NCI-H748 (cell line): ENCODE measurements around the gene HLF.

Source experiments
- DNase-seq: peaks from one replicate; lab custom pipeline; 2025; ENCODE audit not compliant: unreplicated experiment; lab: John Stamatoyannopoulos, UW

Gene HLF

GRCh38 chr17:55289978-55290377, 25.2 kb downstream of the HLF start:
- DNase-seq = no peak

DNA sequence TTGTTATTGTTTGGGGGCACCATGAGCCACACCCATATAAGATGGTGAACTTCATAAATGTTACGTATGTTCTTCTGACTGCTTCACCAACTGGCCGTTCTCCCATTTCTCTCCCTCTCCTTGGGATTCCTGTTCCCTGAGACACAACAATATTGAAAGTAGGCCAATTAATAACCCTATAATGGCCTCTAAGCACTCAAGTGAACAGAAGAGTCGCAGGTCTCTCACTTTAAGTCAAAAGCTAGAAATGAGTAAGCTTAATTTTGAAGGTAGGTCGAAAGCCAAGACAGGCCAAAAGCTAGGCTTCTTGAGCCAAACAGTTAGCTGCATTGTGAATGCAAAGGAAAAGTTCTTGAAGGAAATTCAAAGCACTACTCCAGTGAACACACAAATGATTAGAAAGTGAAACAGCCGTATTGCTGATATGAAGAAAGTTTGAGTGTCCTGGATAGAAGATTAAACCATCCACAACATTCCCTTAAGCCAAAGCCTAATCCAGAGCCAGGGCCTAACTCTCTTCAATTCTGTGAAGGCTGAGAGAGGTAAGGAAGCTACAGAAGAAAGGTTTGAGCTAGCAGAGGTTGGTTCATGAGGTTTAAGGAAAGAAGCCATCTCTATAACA, 25.8 kb downstream of the HLF start:
- DNase-seq = no peak

DNA sequence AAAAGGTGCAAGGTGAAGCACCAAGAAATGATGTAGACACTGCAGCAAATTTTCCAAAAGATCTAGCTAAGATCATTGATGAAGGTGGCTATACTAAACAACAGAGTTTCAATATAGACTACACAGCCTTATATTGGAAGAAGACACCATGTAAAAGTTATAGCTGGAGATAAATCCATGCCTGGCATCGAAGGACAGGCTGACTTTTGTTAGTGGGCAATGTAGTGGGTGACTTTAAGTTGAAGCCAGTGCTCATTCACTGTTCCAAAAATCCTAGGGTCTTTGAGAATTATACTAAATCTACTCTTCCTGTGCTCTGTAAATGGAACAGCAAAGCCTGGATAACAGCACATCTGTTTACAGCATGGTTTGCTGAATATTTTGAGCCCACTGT, 26.4 kb downstream of the HLF start:
- no peak for DNase-seq

GRCh38 chr17:55292094-55292493, 27.3 kb downstream of the HLF start:
- DNase-seq = no peak

DNA sequence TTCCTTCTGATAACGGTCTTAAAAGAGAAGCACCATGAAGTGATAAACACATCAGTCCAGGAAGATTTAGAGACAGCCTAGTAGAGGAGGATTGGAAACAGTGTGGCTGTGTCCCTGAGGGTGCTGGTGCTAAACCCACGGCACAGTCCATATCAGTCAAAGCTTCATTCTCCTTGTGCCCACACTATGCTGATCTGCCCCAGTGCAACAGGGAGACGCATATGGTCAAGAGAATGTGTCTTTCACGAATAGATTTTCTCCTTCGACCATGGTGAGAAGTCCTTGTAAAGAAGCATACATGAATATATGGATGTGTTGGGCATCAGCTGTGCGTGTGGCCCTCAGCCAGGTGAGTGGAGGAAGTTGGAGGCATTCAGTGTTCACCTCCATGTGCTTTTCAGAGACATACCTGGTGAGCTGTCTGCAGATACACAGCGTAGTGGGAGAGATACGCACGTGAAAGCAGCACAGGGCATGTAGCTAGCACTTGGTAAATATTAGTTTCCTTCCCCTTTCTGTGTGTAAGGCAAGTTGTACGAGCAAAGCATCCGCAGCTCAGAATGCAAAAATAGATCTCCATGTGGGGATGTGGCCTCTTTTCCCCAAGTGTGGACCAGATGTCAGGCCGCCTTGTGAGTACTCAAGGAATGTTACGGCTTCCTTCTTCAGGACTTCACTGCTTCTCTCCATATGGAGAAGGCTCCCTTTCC, 29.4 kb downstream of the HLF start:
- no peak for DNase-seq

DNA sequence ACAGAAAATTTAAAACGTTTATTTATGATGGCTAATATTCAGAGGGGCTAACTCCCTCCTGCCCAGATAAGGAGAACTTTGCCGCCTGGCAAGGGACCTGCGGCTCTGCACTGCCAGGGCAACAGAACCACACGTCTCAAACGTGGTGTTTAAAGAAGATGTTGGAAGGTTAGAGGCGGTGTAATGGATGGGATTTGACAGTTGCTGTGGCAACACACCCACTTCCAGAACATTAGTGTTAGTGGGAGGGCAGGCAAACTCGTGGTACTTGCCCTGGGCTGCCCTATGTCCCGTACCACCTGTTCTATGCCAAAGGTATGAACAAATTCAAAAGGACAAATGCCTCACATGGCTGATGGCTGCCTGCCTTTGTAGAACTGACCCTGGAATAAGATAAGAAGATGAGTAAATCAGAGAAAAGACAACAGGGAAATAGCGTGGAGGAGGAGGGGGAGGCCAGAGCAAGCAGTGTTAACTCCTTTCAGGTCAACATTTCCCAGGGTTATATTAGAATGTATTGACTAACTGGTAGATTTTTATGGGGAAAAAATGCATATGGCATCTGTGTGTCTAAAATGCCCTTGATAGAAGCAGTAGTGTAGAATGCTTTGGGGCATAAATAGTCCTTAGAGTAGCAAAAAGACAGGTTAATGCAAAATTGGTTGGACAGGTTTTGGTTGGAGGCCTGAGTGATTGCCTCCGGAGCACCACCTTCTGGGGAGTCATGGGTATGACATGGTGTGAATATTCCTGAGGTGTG, 30.8 kb downstream of the HLF start:
- DNase-seq = peak; percentile 27

DNA sequence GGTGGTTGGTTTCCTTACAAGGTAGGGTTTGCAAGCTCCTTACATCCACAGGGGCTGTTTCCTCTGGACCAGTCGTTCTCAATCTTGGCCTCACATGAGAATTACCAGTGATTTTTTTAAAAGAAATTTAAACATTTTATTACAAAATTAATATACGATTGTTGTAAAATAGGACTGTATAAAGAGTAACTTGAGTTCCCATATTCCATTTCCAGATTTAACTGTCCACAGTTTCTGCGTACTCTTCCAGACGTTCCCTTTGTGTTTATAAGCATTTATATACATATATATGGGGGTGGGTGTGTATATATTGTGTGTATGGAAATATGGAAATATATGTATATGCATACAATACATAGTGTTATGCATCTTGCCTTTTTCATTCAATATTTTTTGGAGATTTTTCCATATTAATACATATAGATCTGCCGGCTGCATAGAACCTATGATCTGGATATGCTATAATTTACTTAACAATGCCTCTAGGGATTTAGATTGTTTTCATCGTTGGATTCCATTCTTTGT, 31.5 kb downstream of the HLF start:
- DNase-seq = no peak

DNA sequence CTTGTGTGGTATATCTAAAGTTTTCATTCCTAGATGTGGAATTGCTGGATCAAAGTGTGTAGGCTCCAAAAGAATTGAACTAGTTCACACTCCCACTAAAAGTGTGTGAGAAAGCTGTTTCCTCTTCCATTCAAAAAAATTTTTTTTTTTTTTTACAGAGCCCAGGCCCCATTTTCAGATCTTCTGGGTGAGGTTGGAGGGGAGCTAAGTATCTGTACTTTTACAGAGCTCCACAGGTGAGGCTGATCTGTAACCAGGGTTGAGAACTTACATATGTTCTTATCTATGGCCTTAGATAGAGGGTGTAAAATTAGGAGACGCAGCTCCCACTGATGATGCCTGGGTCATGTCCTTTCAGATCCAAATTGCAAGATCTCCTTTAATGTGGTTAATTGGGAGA, 31.9 kb downstream of the HLF start:
- no peak for DNase-seq

DNA sequence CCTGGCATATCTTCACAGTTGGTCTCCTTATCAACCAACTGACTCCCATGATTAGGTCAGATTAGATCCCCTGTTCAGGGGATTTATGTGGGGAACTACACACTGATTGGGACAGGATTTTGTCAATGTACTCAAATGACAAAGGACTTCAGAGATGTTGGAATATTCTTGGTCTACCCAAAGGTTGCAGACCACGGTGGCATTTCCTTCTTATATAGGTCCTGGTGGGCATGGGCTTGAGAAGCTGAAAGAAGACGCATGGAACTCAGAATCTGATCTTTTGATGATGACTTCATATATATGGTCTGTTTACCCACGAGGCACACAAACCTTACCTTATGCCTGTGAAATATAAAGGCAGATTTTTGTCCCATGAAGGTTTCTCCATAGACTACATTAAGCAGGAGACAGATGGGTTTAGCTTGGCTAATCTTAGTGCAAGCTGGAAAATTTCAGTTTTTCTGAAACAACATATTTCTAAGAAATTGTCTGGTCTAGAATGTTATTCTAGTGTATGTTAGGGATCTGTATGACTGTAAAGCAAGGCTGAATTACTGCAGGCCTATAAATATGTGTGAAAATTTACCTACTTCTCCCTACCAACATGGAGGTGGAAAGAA, 33.5 kb downstream of the HLF start:
- DNase-seq = no peak

GRCh38 chr17:55299162-55299838, 34.5 kb downstream of the HLF start:
- DNase-seq = no peak

DNA sequence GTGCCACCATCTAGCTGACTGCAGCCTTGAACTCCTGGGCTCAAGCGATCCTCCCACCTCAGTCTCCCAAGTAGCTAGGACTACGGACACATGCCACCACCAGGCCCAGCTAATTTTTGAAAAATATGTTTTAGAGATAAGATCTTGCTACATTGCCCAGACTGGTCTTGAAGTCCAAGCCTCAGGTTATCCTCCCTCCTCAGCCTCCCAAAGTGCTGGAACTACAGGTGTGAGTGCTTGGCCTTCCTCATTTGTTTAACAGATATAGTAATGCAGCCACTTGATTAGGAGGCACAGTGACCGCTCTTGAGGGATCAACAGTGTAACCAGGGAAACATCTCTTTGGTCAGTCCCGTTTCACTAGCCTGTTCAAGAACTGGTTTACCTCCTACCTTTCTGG, 35.1 kb downstream of the HLF start:
- no peak for DNase-seq

- no peak for DNase-seq
Measured at GRCh38 chr17:55300479-55301290, 35.9 kb downstream of the HLF start.

- DNase-seq = no peak
Measured at GRCh38 chr17:55301521-55302406, 37.0 kb downstream of the HLF start.

- DNase-seq = no peak
Measured at GRCh38 chr17:55302407-55302787, 37.6 kb downstream of the HLF start.

GRCh38 chr17:55303008-55303493, 38.3 kb downstream of the HLF start:
- no peak for DNase-seq

DNA sequence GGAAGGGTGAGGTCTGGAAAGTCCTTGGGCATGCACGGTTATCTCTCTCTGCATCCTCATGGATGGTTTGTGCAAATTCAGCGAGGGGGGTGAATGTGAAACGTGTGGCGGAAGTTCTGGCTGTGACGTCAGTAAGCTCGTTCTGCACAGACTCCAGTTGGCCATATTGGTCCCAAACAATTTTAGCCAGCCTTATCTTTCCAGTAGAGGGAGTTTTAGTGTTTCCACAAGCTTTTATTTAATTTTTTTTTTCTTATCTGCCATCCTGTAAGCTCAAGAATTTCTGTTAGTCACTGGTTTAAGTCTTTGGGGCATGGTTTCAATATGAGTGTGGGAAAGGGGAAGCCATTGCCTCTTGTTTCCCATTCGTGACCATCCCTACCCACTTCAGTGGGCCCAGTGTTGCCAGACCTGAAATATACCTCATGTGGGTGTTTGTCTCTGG, 39.0 kb downstream of the HLF start:
- no peak for DNase-seq

DNA sequence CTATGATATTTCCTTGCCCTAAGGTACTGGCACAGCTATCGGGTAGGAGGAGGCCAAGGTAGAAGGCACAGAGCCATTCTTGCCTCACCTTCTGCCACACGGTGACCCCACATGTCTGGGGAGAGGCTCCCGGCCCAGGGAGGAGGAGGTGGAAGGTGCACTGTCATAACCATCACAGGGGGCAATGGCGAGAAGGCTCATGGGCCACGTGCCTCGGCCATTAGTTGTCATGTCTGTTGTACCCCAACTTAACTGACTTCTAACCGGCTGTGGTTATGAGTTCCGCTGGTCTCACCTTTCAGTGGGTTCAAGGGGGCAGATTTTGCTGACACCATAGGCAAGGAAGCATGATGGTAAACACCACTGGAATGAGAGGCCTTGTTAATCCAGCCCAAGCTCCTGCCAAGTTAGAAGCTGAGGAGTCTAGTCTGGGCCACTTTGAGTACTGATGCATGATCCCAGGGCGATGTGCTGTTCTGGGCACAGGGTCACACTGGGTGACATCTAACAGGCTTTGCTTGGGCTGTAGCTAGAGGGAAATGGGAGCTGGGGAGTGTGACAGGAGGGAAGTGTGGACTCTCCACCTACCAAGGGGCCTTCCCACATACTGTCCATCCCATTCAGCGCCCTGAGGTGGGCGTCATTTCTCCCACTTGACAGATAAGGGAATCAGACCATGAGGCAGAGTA, 39.6 kb downstream of the HLF start:
- no peak for DNase-seq

GRCh38 chr17:55305321-55306087, 40.7 kb downstream of the HLF start:
- DNase-seq = no peak
